ENCODE data around the gene SLC4A1AP.
"Not testable (repeated sequence)": the region's sequence is repeated elsewhere in the genome, so short reads cannot be mapped to it uniquely, and the experiment has no call there.

Gene SLC4A1AP

GRCh38 chr2:27663285-27664153, at the start of gene SLC4A1AP, which contains the start of gene SUPT7L:
TSS of gene SLC4A1AP (plus strand) at chr2:27663889. CDS start at chr2:27663915, 26 bp downstream.
TSS of gene SUPT7L (minus strand) at chr2:27663614. CDS start at chr2:27662192, 1,422 bp downstream.
- peak; percentile 88 for DNase-seq (ENCODE audit: low spot score)

GRCh38 chr2:27613985-27614384, 49.7 kb upstream of the SLC4A1AP start:
- DNase-seq (ENCODE audit: low spot score), result no peak

GRCh38 chr2:27615316-27615715, 48.4 kb upstream of the SLC4A1AP start:
- no peak for DNase-seq (ENCODE audit: low spot score)

GRCh38 chr2:27621524-27621923, 42.2 kb upstream of the SLC4A1AP start:
- no peak for DNase-seq (ENCODE audit: low spot score)

GRCh38 chr2:27622921-27623384, 40.7 kb upstream of the SLC4A1AP start:
- DNase-seq (ENCODE audit: low spot score), result no peak

- no peak for DNase-seq (ENCODE audit: low spot score)
Observed at GRCh38 chr2:27624943-27625342, 38.7 kb upstream of the SLC4A1AP start.

GRCh38 chr2:27626323-27626722, 37.4 kb upstream of the SLC4A1AP start:
- not testable (repeated sequence) for DNase-seq (ENCODE audit: low spot score)

- not testable (repeated sequence) for DNase-seq (ENCODE audit: low spot score)
Observed at GRCh38 chr2:27626921-27627320, 36.8 kb upstream of the SLC4A1AP start.

- peak; percentile 12 for DNase-seq (ENCODE audit: low spot score)
Observed at GRCh38 chr2:27627963-27628766, 35.5 kb upstream of the SLC4A1AP start.

- peak; percentile 96 for DNase-seq (ENCODE audit: low spot score)
Observed at GRCh38 chr2:27628767-27629709, 34.7 kb upstream of the SLC4A1AP start, which contains the start of the genes CCDC121 and GPN1. TSS of gene CCDC121 (minus strand) at chr2:27629012. CDS start at chr2:27627799, 1,213 bp downstream. TSS of gene GPN1 (plus strand) at chr2:27629050. CDS start at chr2:27629059, 9 bp downstream.

- DNase-seq (ENCODE audit: low spot score), result not testable (repeated sequence)
Observed at GRCh38 chr2:27630257-27630656, 33.4 kb upstream of the SLC4A1AP start.

- no peak for DNase-seq (ENCODE audit: low spot score)
Observed at GRCh38 chr2:27634291-27634690, 29.4 kb upstream of the SLC4A1AP start.

GRCh38 chr2:27636766-27637165, 26.9 kb upstream of the SLC4A1AP start:
- no peak for DNase-seq (ENCODE audit: low spot score)

- no peak for DNase-seq (ENCODE audit: low spot score)
Observed at GRCh38 chr2:27638037-27638637, 25.6 kb upstream of the SLC4A1AP start.

- DNase-seq (ENCODE audit: low spot score), result no peak
Observed at GRCh38 chr2:27638709-27639108, 25.0 kb upstream of the SLC4A1AP start.

GRCh38 chr2:27640722-27641245, 22.9 kb upstream of the SLC4A1AP start:
- no peak for DNase-seq (ENCODE audit: low spot score)

- DNase-seq (ENCODE audit: low spot score), result no peak
Observed at GRCh38 chr2:27645197-27645596, 18.5 kb upstream of the SLC4A1AP start.

- DNase-seq (ENCODE audit: low spot score), result no peak
Observed at GRCh38 chr2:27647289-27647688, 16.4 kb upstream of the SLC4A1AP start.

GRCh38 chr2:27647737-27648136, 16.0 kb upstream of the SLC4A1AP start:
- no peak for DNase-seq (ENCODE audit: low spot score)

- DNase-seq (ENCODE audit: low spot score), result no peak
Observed at GRCh38 chr2:27651056-27651455, 12.6 kb upstream of the SLC4A1AP start.

- no peak for DNase-seq (ENCODE audit: low spot score)
Observed at GRCh38 chr2:27652341-27652740, 11.3 kb upstream of the SLC4A1AP start.
